ENCODE results near the gene ITGA11.

DNA sequence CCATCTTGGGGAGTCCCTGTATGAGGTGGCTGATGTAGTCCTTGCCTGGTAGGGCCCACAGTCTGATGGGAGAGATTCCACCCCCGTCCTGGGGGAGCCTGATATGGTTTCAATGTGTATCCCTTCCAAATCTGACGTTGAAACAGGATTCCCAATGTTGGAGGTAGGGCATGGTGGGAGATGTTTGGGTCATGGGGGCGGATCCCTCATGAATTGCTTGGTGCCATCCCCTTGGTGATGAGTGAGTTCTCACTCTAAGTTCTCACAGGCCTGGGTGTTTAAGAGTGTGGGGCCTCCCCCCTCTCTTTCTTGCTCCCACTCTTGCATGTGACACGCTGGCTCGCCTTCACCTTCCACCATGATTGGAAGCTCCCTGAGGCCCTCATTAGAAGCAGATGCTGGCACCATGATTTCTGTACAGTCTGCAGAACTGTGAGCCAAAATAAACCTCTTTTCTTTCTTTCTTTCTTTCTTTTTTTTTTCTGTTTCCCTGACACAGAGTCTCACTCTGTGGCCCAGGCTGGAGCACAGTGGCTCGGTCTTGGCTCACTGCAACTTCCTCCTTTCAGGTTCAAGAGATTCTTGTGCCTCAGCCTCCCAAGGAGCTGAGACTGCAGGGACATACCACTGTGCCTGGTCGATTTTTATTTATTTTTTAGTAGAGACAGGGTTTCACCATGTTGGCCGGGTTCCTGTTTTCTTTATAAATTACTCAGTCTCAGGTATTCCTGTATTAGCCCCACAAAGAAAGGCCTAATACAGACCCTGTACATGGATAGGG is 28.6 kb downstream of the ITGA11 start:
- TF ChIP-seq, protein P1, sequence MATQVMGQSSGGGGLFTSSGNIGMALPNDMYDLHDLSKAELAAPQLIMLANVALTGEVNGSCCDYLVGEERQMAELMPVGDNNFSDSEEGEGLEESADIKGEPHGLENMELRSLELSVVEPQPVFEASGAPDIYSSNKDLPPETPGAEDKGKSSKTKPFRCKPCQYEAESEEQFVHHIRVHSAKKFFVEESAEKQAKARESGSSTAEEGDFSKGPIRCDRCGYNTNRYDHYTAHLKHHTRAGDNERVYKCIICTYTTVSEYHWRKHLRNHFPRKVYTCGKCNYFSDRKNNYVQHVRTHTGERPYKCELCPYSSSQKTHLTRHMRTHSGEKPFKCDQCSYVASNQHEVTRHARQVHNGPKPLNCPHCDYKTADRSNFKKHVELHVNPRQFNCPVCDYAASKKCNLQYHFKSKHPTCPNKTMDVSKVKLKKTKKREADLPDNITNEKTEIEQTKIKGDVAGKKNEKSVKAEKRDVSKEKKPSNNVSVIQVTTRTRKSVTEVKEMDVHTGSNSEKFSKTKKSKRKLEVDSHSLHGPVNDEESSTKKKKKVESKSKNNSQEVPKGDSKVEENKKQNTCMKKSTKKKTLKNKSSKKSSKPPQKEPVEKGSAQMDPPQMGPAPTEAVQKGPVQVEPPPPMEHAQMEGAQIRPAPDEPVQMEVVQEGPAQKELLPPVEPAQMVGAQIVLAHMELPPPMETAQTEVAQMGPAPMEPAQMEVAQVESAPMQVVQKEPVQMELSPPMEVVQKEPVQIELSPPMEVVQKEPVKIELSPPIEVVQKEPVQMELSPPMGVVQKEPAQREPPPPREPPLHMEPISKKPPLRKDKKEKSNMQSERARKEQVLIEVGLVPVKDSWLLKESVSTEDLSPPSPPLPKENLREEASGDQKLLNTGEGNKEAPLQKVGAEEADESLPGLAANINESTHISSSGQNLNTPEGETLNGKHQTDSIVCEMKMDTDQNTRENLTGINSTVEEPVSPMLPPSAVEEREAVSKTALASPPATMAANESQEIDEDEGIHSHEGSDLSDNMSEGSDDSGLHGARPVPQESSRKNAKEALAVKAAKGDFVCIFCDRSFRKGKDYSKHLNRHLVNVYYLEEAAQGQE (IDR thresholded peaks at IDR 0.05; ENCODE audit: unreplicated experiment): no peak
- TF ChIP-seq JUNB (IDR thresholded peaks at IDR 0.05; ENCODE audit: unreplicated experiment) (no peak), CTCF (conservative IDR thresholded peaks at IDR 0.05; ENCODE audit: low read depth in 2 of 2) (no peak)

All from GM23338 (cell line).